Right atrium auricular region (tissue), 2 donors: ENCODE measurements around the gene RAB38. TPM values are rescaled to one million over a fixed set of nuclear protein-coding genes. Genes with fewer than 3 reads are reported as not detected.

Source experiments
- DNase-seq: peaks from one replicate; pipeline ENCODE4 v3.0.0-alpha.2; 2019; ENCODE audit warnings: low spot score
- H3K27ac ChIP-seq, 2 donors: fragments of 200-600 bp; sonication (generic); 1 replicate in 1 of 2; 2 replicates in 1 of 2; pipeline ENCODE4 v1.5.1; 2016 to 2019
- H3K27me3 ChIP-seq, 2 donors: fragments of 200-600 bp; sonication (generic); one replicate each; pipeline versions ENCODE4 v1.5.1 to v1.6.0; 2017 to 2019
- H3K36me3 ChIP-seq: fragments of 200-600 bp; sonication (generic); one replicate; pipeline ENCODE4 v1.5.1; 2016
- H3K4me1 ChIP-seq, 2 donors: fragments of 200-600 bp; sonication (generic); one replicate each; pipeline versions ENCODE4 v1.5.1 to v1.6.0; 2017 to 2019
- H3K4me3 ChIP-seq, 2 donors: fragments of 200-600 bp; sonication (generic); 1 replicate in 1 of 2; 2 replicates in 1 of 2; pipeline ENCODE4 v1.5.1; 2017 to 2019; ENCODE audit warnings: mild to moderate bottlenecking in 1 of 2, moderate library complexity in 1 of 2
- H3K9me3 ChIP-seq, 2 donors: fragments of 200-600 bp; sonication (generic); one replicate each; pipeline ENCODE4 v1.5.1; 2019
- CTCF ChIP-seq, 2 donors: fragments of 200-600 bp; sonication (generic); IDR thresholded peaks; one replicate each; pipeline ENCODE4 v1.5.1; 2019; ENCODE audit warnings: antibody characterized with exemption in 2 of 2
- total RNA-seq, 2 donors: library from RNA; depleted of rRNA; stranded (reverse); fragments of >200 nt; gene quantifications; one replicate each; pipeline ENCODE4 v1.1.0, GENCODE V29; 2016

Gene RAB38
- total RNA-seq, 2 donors from 2014 or later, result 1.4 to 1.6 TPM

- Histone ChIP-seq H3K9me3 (no peaks in the 10 kb centered on the region), H3K27me3 (no peaks in the 10 kb centered on the region), H3K36me3 (no peaks in the 10 kb centered on the region), H3K4me3 (no peak overlapping the region), H3K4me1 (no peaks in the 10 kb centered on the region), H3K27ac (no peak overlapping the region)
- no peak for DNase-seq
- TF ChIP-seq CTCF (IDR thresholded peaks at IDR 0.05), result no peak
Observed at GRCh38 chr11:88089134-88089533, 86.1 kb downstream of the RAB38 start.

- TF ChIP-seq CTCF (IDR thresholded peaks at IDR 0.05), result no peak
- Histone ChIP-seq H3K4me3 (no peak overlapping the region), H3K27me3 (no peaks in the 10 kb centered on the region), H3K9me3 (no peaks in the 10 kb centered on the region), H3K27ac (no peak overlapping the region), H3K4me1 (no peaks in the 10 kb centered on the region), H3K36me3 (no peaks in the 10 kb centered on the region)
- DNase-seq, result no peak
Observed at GRCh38 chr11:88087337-88087736, 87.9 kb downstream of the RAB38 start.

GRCh38 chr11:88086297-88086696, 88.9 kb downstream of the RAB38 start:
- Histone ChIP-seq H3K4me1 (no peaks in the 10 kb centered on the region), H3K4me3 (no peak overlapping the region), H3K27me3 (no peaks in the 10 kb centered on the region), H3K27ac (no peak overlapping the region), H3K36me3 (no peaks in the 10 kb centered on the region), H3K9me3 (no peaks in the 10 kb centered on the region)
- no peak for TF ChIP-seq CTCF (IDR thresholded peaks at IDR 0.05)
- no peak for DNase-seq

GRCh38 chr11:88070437-88070836, 104.8 kb downstream of the RAB38 start:
- DNase-seq, result no peak
- no peak for TF ChIP-seq CTCF (IDR thresholded peaks at IDR 0.05)
- Histone ChIP-seq H3K9me3 (peaks cover 0 to 13% of the 10 kb centered on the region in 2 donors), H3K27me3 (no peaks in the 10 kb centered on the region), H3K27ac (no peak overlapping the region), H3K36me3 (no peaks in the 10 kb centered on the region), H3K4me3 (no peak overlapping the region), H3K4me1 (no peaks in the 10 kb centered on the region)

- no peak for DNase-seq
- Histone ChIP-seq H3K4me3 (no peak overlapping the region), H3K4me1 (no peaks in the 10 kb centered on the region), H3K9me3 (peaks cover 0 to 10% of the 10 kb centered on the region in 2 donors), H3K27ac (no peak overlapping the region), H3K27me3 (no peaks in the 10 kb centered on the region), H3K36me3 (no peaks in the 10 kb centered on the region)
- TF ChIP-seq CTCF (IDR thresholded peaks at IDR 0.05), result no peak
Observed at GRCh38 chr11:88068848-88069554, 106.2 kb downstream of the RAB38 start.

GRCh38 chr11:88066090-88066489, 109.2 kb downstream of the RAB38 start:
- Histone ChIP-seq H3K27me3 (no peaks in the 10 kb centered on the region), H3K4me1 (no peaks in the 10 kb centered on the region), H3K4me3 (no peak overlapping the region), H3K27ac (no peak overlapping the region), H3K9me3 (no peaks in the 10 kb centered on the region), H3K36me3 (no peaks in the 10 kb centered on the region)
- no peak for TF ChIP-seq CTCF (IDR thresholded peaks at IDR 0.05)
- no peak for DNase-seq
